Memory B cell (primary cell): ENCODE data around the gene ARMC6.
A peak's percentile ranks its signal among the peaks of the same experiment; 100 is the strongest.

Experiments used
- ATAC-seq: fragments of 150-1000 bp; cut with Tn5 transposase; 2 replicates; pipeline ENCODE4 v1.10.0; 2021; ENCODE audit warnings: low read depth, mild to moderate bottlenecking, moderate library complexity
- DNase-seq, 2 donors: peaks; one replicate each; pipeline ENCODE4 v3.0.0; 2022; ENCODE audit warnings: low spot score in 2 of 2
- H3K27ac Mint-ChIP-seq: one replicate; pipeline ENCODE4 v1.8.0; 2022; ENCODE audit warnings: mild to moderate bottlenecking, moderate library complexity, mixed read lengths
- H3K27me3 Mint-ChIP-seq: one replicate; pipeline ENCODE4 v1.8.0; 2022; ENCODE audit warnings: mixed read lengths
- H3K36me3 Mint-ChIP-seq: one replicate; pipeline ENCODE4 v1.8.0; 2022; ENCODE audit warnings: mild to moderate bottlenecking, mixed read lengths
- H3K4me1 Mint-ChIP-seq: one replicate; pipeline ENCODE4 v1.8.0; 2022; ENCODE audit warnings: mixed read lengths
- H3K4me3 Mint-ChIP-seq: one replicate; pipeline ENCODE4 v1.8.0; 2022; ENCODE audit warnings: mild to moderate bottlenecking, moderate library complexity, mixed read lengths
- H3K9me3 Mint-ChIP-seq: one replicate; pipeline ENCODE4 v1.8.0; 2022; ENCODE audit warnings: mixed read lengths

Gene ARMC6

GRCh38 chr19:19033426-19034203 is at the start of gene ARMC6, which contains the start of gene SUGP2:
Gene ARMC6 (plus strand): TSS chr19:19033603. CDS start chr19:19034210, 607 bp downstream.
Gene SUGP2 (minus strand): TSS chr19:19033517. CDS start chr19:19031071, 2,446 bp downstream.
- H3K9me3 Mint-ChIP-seq = no peaks in the 10 kb centered on the region
- no peaks in the 10 kb centered on the region for H3K27me3 Mint-ChIP-seq
- peak within 1 kb of the TSS; percentile 87 for H3K4me3 Mint-ChIP-seq
- H3K36me3 Mint-ChIP-seq = peaks cover 2% of the 10 kb centered on the region
- peaks cover 13% of the 10 kb centered on the region for H3K4me1 Mint-ChIP-seq
- peak; percentile 89 to 91 for DNase-seq
- peak; percentile 85 for ATAC-seq
- H3K27ac Mint-ChIP-seq = peak within 1 kb of the TSS; percentile 85

GRCh38 chr19:18984251-18984650 is 49.2 kb upstream of the ARMC6 start:
- ATAC-seq = no peak
- peaks cover 5% of the 10 kb centered on the region for H3K4me1 Mint-ChIP-seq
- H3K36me3 Mint-ChIP-seq = no peaks in the 10 kb centered on the region
- H3K27ac Mint-ChIP-seq = no peak overlapping the region
- H3K9me3 Mint-ChIP-seq = no peaks in the 10 kb centered on the region
- H3K4me3 Mint-ChIP-seq = no peak overlapping the region
- peaks cover 2% of the 10 kb centered on the region for H3K27me3 Mint-ChIP-seq
- DNase-seq = no peak

- Mint-ChIP-seq H3K4me1 (peaks cover 5% of the 10 kb centered on the region), H3K36me3 (no peaks in the 10 kb centered on the region), H3K27me3 (peaks cover 2% of the 10 kb centered on the region), H3K27ac (no peak overlapping the region), H3K4me3 (no peak overlapping the region), H3K9me3 (no peaks in the 10 kb centered on the region)
- DNase-seq (no peak), ATAC-seq (no peak)
Measured at GRCh38 chr19:18985257-18985656, 48.1 kb upstream of the ARMC6 start.

GRCh38 chr19:18987456-18987855 is 45.9 kb upstream of the ARMC6 start:
- Mint-ChIP-seq H3K9me3 (no peaks in the 10 kb centered on the region), H3K27ac (no peak overlapping the region), H3K4me1 (peaks cover 5% of the 10 kb centered on the region), H3K4me3 (no peak overlapping the region), H3K27me3 (no peaks in the 10 kb centered on the region), H3K36me3 (peaks cover 3% of the 10 kb centered on the region)
- ATAC-seq (no peak), DNase-seq (no peak)

- no peak overlapping the region for H3K27ac Mint-ChIP-seq
- peaks cover 5% of the 10 kb centered on the region for H3K4me1 Mint-ChIP-seq
- no peaks in the 10 kb centered on the region for H3K27me3 Mint-ChIP-seq
- H3K4me3 Mint-ChIP-seq = no peak overlapping the region
- ATAC-seq (no peak), DNase-seq (no peak)
- no peaks in the 10 kb centered on the region for H3K9me3 Mint-ChIP-seq
- H3K36me3 Mint-ChIP-seq = peaks cover 14% of the 10 kb centered on the region
Measured at GRCh38 chr19:18989316-18989715, 44.1 kb upstream of the ARMC6 start.

- Mint-ChIP-seq H3K36me3 (peaks cover 16% of the 10 kb centered on the region), H3K4me1 (peaks cover 5% of the 10 kb centered on the region), H3K9me3 (no peaks in the 10 kb centered on the region), H3K27ac (no peak overlapping the region), H3K27me3 (no peaks in the 10 kb centered on the region), H3K4me3 (no peak overlapping the region)
- no peak for ATAC-seq
- no peak for DNase-seq
Measured at GRCh38 chr19:18990128-18990708, 43.2 kb upstream of the ARMC6 start.

- ATAC-seq = no peak
- Mint-ChIP-seq H3K4me3 (no peak overlapping the region), H3K27ac (no peak overlapping the region)
Measured at GRCh38 chr19:18991006-18991405, 42.4 kb upstream of the ARMC6 start.

GRCh38 chr19:18991468-18991867 is 41.9 kb upstream of the ARMC6 start:
- H3K9me3 Mint-ChIP-seq = no peaks in the 10 kb centered on the region
- ATAC-seq (no peak), DNase-seq (no peak)
- peaks cover 3% of the 10 kb centered on the region for H3K4me1 Mint-ChIP-seq
- peaks cover 19% of the 10 kb centered on the region for H3K36me3 Mint-ChIP-seq
- H3K4me3 Mint-ChIP-seq = no peak overlapping the region
- no peak overlapping the region for H3K27ac Mint-ChIP-seq
- H3K27me3 Mint-ChIP-seq = no peaks in the 10 kb centered on the region

More at GRCh38 chr19:18991006-18991405, 42.4 kb upstream of the ARMC6 start:
- Mint-ChIP-seq H3K9me3 (no peaks in the 10 kb centered on the region), H3K27me3 (no peaks in the 10 kb centered on the region), H3K4me1 (peaks cover 3% of the 10 kb centered on the region), H3K36me3 (peaks cover 19% of the 10 kb centered on the region)
- no peak for DNase-seq

- H3K4me3 Mint-ChIP-seq = no peak overlapping the region
- H3K4me1 Mint-ChIP-seq = no peaks in the 10 kb centered on the region
- H3K27ac Mint-ChIP-seq = no peak overlapping the region
- no peaks in the 10 kb centered on the region for H3K9me3 Mint-ChIP-seq
- DNase-seq (no peak), ATAC-seq (no peak)
- peaks cover 21% of the 10 kb centered on the region for H3K36me3 Mint-ChIP-seq
- H3K27me3 Mint-ChIP-seq = no peaks in the 10 kb centered on the region
Measured at GRCh38 chr19:18992696-18993095, 40.7 kb upstream of the ARMC6 start.

- ATAC-seq = no peak
- Mint-ChIP-seq H3K27me3 (no peaks in the 10 kb centered on the region), H3K4me1 (no peaks in the 10 kb centered on the region), H3K27ac (no peak overlapping the region), H3K4me3 (no peak overlapping the region), H3K9me3 (no peaks in the 10 kb centered on the region), H3K36me3 (peaks cover 21% of the 10 kb centered on the region)
- no peak for DNase-seq
Measured at GRCh38 chr19:18993115-18993514, 40.3 kb upstream of the ARMC6 start.

- H3K27me3 Mint-ChIP-seq = no peaks in the 10 kb centered on the region
- peaks cover 32% of the 10 kb centered on the region for H3K36me3 Mint-ChIP-seq
- H3K9me3 Mint-ChIP-seq = no peaks in the 10 kb centered on the region
- DNase-seq (no peak), ATAC-seq (peak; percentile 59)
- H3K27ac Mint-ChIP-seq = no peak overlapping the region
- peaks cover 10% of the 10 kb centered on the region for H3K4me1 Mint-ChIP-seq
- no peak overlapping the region for H3K4me3 Mint-ChIP-seq
Measured at GRCh38 chr19:18995804-18996241, 37.6 kb upstream of the ARMC6 start.

- Mint-ChIP-seq H3K27ac (no peak overlapping the region), H3K36me3 (peaks cover 31% of the 10 kb centered on the region), H3K27me3 (no peaks in the 10 kb centered on the region), H3K4me1 (peaks cover 10% of the 10 kb centered on the region), H3K9me3 (no peaks in the 10 kb centered on the region), H3K4me3 (no peak overlapping the region)
- DNase-seq (no peak), ATAC-seq (no peak)
Measured at GRCh38 chr19:18996351-18996750, 37.1 kb upstream of the ARMC6 start.

- Mint-ChIP-seq H3K4me1 (peaks cover 10% of the 10 kb centered on the region), H3K36me3 (peaks cover 33% of the 10 kb centered on the region), H3K27ac (no peak overlapping the region), H3K4me3 (no peak overlapping the region), H3K27me3 (no peaks in the 10 kb centered on the region), H3K9me3 (no peaks in the 10 kb centered on the region)
- DNase-seq = no peak
- no peak for ATAC-seq
Measured at GRCh38 chr19:18996796-18997394, 36.5 kb upstream of the ARMC6 start.

GRCh38 chr19:18998276-18998675 is 35.1 kb upstream of the ARMC6 start:
- no peaks in the 10 kb centered on the region for H3K27me3 Mint-ChIP-seq
- no peak overlapping the region for H3K27ac Mint-ChIP-seq
- H3K9me3 Mint-ChIP-seq = no peaks in the 10 kb centered on the region
- H3K36me3 Mint-ChIP-seq = peaks cover 31% of the 10 kb centered on the region
- DNase-seq (no peak), ATAC-seq (no peak)
- H3K4me3 Mint-ChIP-seq = no peak overlapping the region
- peaks cover 10% of the 10 kb centered on the region for H3K4me1 Mint-ChIP-seq
